ENCODE results near the gene HELZ2.
"Not testable (repeated sequence)": the region's sequence is repeated elsewhere in the genome, so short reads cannot be mapped to it uniquely, and the experiment has no call there.

HELZ2 gene

GRCh38 chr20:63565699-63566335, 8.2 kb downstream of the HELZ2 start:
- in situ Hi-C loops (cut with MboI; ENCODE audit: low sequenced_read_pairs) = no loop called here

DNA sequence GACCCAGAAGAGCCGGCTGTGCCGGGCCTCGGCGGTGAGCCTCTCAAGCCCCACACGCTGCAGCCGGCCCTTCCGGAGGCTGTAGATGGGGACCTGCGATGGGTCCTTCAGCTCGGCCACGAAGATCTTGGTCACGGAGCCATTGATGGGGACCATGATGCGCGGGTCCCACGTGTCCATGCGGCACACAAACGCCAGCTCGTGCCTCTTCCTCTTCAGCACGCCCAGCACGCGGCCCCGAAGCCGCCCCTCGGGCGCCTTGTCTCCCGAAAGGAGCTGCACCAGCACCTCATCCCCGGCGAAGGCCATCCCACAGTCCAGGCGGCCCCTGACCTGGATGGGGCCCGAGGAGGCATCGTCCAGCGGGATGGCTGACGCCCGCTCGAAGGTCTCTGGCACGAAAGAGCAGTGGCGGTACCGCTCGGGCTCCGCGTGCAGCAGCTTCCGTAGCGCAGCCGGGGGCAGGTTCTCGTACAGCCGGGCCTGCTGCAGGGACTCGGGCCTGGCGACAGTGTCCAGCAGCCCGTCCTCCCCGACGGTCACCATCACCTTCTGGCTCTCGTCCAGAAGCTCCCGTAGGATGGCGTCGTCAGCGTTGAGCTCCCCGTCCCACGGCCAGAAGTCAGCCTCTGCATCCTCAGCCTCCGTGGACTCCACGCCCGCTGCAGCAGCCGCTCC, 8.9 kb downstream of the HELZ2 start:
- in situ Hi-C loops (cut with MboI; ENCODE audit: low sequenced_read_pairs) = no loop called here

GRCh38 chr20:63564036-63564810, 9.8 kb downstream of the HELZ2 start:
- in situ Hi-C loops (cut with MboI; ENCODE audit: low sequenced_read_pairs) = no loop called here

DNA sequence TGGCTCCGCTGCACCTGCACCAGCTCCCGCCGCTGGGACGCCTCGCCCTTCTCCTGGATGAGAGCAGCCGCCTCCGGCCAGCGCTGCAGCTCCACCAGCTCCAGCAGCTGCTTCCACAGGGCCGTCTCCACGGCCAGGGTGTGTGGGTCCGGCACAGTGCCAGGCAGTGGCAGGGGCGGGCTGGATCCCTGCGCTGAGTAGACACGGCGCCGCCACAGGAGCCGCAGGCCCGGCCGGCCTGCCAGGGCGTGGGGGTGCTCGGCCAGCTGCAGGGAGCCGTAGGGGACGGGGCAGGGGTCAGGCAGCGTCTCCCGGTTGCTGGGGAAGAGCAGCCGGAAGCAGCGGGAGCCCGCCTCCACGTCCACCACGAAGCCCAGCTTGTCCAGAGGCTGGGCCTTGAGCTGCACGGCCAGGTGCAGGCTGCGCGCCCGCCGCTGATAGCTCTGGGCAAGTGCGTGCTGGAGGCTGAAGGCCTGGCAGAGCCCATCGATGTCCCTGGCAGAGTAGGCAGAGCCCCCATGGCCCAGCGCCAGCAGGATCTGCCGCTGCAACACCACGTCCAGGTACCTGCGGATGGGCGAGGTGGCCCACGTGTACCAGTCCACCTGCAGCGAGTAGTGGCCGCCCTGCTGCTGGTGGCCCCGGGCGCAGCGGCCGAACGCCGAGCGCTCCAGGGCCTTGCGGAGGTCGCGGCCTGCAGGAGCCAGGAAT, 10.7 kb downstream of the HELZ2 start:
- in situ Hi-C loops (cut with MboI; ENCODE audit: low sequenced_read_pairs) = no loop called here

DNA sequence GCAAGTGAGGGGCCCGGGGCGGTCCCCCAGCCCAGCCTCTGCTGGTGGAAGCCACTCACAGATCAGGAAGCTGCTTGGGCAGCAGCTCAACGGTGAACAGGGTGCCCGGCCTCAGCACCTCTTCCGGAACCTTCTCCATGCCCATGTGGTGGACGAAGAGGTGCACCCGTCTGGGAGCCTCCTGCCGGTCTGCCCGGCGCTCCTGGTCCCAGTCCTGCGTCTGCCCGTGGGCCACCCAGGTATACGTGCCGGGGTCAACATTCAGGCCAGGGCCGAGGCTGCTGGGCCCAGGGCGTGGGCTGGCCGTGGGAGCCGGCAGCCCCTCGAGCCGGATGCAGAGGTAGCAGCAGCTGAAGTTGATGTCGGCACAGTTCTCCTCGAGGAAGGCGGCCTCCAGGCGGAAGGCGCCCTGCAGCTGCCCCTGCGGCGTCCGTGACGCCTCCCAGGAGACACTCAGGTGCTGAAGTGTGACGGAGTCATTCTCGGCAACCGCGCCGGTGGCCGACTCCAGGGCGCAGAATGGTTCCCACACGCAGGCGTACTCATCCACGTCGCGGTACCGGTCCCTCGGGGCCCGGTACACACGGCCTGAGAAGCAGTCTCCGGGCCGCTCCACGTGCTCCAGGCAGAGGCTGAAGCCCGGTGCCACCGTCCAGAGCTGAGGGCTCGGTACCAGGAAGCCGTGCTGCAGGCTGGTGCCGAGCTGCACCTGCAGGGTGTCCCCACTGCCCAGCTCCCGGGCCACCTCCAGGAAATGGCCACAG, 11.4 kb downstream of the HELZ2 start:
- in situ Hi-C loops (cut with MboI; ENCODE audit: low sequenced_read_pairs) = no loop called here

GRCh38 chr20:63561624-63562396, 12.2 kb downstream of the HELZ2 start:
- in situ Hi-C loops (cut with MboI; ENCODE audit: low sequenced_read_pairs) = no loop called here

- in situ Hi-C loops (cut with MboI; ENCODE audit: low sequenced_read_pairs) = no loop called here
Observed at GRCh38 chr20:63560856-63561609, 13.0 kb downstream of the HELZ2 start.

- in situ Hi-C loops (cut with MboI; ENCODE audit: low sequenced_read_pairs) = no loop called here
Observed at GRCh38 chr20:63560333-63560805, 13.7 kb downstream of the HELZ2 start.

DNA sequence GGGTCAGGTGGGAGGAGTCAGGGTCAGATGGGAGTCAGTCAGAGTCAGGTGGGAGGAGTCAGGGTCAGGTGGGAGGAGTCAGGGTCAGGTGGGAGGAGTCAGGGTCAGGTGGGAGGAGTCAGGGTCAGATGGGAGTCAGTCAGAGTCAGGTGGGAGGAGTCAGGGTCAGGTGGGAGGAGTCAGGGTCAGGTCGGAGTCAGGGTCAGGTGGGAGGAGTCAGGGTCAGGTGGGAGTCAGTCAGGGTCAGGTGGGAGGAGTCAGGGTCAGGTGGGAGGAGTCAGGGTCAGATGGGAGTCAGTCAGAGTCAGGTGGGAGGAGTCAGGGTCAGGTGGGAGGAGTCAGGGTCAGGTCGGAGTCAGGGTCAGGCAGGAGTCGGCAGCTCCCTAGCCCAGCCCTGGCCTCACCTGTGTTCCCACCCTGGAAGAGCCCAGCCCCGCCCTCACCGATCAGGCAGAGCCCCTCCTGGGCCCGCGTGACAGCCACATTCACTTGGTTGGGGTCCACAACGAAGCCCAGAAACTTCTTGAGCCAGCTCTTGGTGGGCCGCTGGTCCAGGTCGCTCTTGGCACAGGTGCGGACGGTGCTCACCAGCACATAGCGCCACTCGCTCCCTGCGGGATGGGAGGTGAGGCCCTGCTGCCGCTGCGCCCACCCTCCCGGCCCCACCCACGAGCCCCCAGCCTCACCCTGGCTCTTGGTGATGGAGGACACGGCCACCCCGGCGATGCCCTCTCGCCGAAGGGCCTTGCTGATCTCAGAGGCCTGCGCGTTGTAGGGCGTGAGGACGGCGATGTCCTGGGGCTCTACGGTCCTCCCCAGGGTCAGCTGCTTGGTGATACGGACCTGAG, 14.3 kb downstream of the HELZ2 start:
- in situ Hi-C loops (cut with MboI; ENCODE audit: low sequenced_read_pairs) = not testable (repeated sequence)

GRCh38 chr20:63558804-63559484, 15.1 kb downstream of the HELZ2 start:
- in situ Hi-C loops (cut with MboI; ENCODE audit: low sequenced_read_pairs) = no loop called here

DNA sequence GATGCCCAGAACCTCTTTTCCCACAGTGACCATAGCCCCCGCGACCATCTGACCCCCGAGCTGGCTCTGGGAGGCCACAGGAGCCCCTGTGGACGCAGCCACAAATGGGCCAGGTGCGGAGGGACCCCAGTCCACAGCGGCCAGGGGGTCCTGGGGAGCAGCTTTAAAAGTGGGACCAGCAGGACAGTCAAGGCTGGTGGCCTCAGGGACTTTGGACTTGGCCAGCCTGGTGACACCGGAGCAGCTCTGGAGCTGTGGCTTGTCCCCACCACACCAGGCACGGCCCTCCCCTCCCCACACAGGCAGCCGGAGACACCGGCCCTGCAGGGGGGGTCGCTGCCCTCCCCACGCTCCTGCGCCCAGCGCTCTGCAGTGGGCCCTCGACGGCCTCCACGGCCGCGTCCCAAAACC, 16.6 kb downstream of the HELZ2 start:
- in situ Hi-C loops (cut with MboI; ENCODE audit: low sequenced_read_pairs) = no loop called here

DNA sequence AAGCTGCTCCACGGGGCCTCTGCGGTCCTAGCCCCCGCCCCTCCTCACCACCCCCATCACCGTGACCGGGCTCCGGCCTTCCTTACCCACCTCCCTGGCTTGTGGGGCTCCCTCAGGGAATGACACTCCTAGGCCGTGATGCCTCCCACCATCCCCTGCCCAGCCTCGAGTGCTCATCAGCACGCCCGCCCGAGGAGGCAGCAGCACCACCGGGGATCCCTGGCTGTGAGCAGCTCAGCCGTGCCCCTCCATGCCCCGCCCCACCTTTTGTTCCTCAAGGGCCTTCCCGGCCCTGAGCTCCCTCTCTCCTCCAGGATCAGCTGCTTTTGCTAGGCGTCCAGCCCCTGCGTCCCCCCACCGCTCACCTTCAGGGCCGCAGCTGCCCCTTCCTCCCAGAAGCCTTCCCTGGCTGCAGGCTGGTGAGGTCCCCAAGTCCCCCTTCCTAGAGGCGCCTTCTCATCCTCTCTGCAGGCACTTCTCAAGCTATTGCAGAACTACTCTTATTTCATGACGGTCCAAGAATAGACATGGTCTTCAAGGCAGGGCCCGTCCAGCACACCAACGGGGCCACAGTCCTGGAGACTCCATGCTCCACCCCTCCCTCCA, 17.1 kb downstream of the HELZ2 start:
- in situ Hi-C loops (cut with MboI; ENCODE audit: low sequenced_read_pairs) = no loop called here

DNA sequence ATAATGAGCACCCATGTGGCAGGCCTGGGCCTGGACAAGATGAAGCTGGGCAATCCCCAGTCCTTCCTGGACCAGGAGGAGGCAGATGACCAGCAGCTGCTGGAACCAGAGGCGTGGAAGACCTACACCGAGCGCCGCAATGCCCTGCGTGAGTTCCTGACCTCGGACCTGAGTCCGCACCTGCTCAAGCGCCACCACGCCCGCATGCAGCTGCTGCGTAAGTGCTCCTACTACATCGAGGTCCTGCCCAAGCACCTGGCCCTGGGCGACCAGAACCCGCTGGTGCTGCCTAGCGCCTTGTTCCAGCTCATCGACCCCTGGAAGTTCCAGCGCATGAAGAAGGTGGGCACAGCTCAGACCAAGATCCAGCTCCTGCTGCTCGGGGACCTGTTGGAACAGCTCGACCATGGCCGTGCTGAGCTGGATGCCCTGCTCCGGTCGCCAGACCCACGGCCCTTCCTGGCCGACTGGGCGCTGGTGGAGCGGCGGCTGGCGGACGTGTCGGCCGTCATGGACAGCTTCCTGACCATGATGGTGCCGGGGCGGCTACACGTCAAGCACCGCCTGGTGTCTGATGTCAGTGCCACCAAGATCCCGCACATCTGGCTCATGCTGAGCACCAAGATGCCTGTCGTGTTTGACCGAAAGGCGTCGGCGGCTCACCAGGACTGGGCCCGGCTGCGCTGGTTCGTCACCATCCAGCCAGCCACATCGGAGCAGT, 18.2 kb downstream of the HELZ2 start:
- in situ Hi-C loops (cut with MboI; ENCODE audit: low sequenced_read_pairs) = no loop called here

DNA sequence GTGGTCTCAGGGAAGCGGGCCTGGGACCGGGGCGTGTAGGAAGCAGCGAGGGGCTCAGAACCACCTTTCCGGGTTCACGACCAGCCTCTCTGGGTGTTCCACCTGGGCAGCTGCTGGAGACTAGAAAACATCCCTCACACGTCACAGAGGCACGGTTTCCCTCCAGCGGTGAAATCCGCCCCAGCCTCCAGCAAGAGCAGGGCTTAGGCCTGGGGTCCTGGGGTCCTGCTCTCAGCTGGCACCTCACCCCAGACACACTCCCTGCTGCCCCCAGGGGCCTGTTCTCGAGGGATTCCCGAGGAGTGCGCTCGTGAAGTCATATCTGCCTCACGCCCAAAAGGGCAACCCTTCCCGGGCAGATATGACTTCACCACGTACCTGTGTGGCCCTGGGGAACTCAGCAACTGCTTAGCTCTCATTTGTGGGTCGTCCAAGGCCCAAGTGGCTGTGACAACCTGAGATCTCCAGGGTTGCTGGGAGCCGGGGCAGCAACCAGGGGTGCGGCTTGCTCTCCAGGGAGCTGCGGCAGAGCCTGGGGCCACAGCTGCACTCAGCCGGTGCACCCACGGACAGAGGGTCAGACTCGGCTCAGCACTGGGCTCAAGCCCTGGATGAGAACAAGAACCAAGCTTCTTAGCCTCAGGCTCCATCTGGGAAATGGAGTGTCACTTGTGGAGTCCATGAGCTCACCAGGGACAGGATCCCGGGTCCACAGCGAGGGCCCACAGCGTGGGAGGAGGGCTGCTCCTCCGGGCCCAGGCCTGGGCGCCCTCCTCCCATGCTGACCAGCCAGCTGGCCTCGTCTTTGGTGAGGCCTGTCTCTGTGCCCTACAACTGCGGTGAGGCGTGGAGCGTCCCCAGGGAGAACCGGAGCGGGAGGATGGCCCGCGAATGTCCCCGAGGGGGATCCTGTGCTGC, 19.4 kb downstream of the HELZ2 start:
- in situ Hi-C loops (cut with MboI; ENCODE audit: low sequenced_read_pairs) = no loop called here

- in situ Hi-C loops (cut with MboI; ENCODE audit: low sequenced_read_pairs) = no loop called here
Observed at GRCh38 chr20:63553933-63554290, 20.1 kb downstream of the HELZ2 start, which contains the start of gene FNDC11. TSS of gene FNDC11 (plus strand) at chr20:63554159. CDS start at chr20:63555664, 1,505 bp downstream.
